CD4-positive, alpha-beta T cell treated with Interferon alpha-2 for 1 hour (primary cell): ENCODE results near the gene CDC14A.

Source experiments
- DNase-seq, 2 donors: peaks; one replicate each; pipeline ENCODE4 v3.0.0-alpha.2; 2020 to 2022

The CDC14A gene

DNA sequence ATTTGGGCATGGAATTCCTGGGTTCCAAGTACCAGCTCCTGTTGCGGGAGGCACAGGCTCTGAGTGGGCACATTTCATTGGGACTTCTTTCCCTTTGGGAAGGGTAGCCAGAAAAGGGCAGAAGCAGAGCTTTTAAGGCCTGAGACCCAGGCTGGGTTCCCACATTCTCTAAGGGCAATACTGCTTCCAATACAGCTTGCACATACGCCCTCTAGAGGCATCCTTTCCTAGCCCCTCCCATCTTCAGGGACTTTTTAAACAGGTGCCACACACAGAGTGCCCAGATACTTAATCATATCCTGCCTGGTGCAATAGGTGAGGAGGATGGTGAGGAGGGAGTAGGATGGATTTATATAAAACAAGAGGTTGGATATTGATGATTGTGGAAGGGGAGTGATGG is 191.3 kb downstream of the CDC14A start:
- DNase-seq = peak; percentile 16 to 49

GRCh38 chr1:100544791-100545190 is 192.5 kb downstream of the CDC14A start:
- no peak for DNase-seq

DNA sequence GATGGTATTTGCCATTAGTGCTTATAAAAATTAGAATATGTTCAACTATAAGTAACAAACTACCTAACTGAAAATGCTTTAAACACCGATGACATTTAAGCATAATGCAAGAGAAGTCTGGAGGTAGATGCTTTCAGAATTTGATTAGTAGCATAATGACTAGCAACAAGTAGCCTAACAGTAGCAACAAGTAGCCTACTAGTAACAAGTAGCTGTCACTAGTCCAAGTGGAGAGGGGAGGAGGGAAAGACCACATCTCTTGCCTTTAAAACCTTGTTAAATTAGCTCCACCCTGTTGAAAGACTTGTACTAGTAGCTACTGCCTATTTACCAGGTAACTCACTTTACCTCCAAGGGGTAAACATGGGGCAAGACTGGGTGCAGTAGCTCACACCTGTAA is 193.5 kb downstream of the CDC14A start:
- DNase-seq = no peak

DNA sequence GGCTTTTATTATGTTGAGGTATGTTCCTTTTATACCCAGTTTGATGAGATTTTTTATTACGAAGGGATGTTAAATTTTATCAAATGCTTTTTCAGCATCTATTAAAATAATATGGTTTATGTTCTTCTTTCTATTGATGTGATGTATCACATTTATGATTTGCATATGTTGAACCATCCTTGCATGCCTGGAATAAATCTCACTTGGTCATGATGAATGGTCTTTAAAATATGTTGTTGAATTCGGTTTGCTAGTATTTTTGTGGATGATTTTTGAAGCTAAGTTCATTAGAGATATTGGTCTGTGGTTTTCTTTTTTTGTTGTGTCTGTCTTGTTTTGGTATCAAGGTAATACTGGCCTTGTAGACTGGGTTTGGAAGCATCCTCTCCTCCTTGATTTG is 199.7 kb downstream of the CDC14A start:
- no peak for DNase-seq

GRCh38 chr1:100552922-100553321 is 200.6 kb downstream of the CDC14A start:
- DNase-seq = no peak

DNA sequence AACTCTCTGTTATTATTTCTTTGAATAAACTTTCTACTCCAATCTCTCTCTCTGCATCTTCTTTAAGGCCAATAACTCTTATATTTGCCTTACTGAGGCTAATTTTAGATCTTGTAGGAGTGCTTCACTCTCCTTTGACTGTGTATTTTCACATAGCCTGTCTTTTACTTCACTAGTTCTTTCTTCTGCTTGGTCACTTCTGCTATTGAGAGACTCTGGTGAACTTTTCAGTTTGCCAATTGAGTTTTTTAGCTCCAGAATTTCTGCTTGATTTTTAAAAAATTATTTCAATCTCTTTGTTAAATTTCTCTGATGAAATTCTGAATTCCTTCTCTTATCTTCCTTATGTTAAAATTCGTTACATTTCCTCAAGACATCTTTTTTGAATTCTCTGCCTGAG is 203.9 kb downstream of the CDC14A start:
- no peak for DNase-seq

GRCh38 chr1:100556925-100557605 is 204.8 kb downstream of the CDC14A start:
- no peak for DNase-seq

DNA sequence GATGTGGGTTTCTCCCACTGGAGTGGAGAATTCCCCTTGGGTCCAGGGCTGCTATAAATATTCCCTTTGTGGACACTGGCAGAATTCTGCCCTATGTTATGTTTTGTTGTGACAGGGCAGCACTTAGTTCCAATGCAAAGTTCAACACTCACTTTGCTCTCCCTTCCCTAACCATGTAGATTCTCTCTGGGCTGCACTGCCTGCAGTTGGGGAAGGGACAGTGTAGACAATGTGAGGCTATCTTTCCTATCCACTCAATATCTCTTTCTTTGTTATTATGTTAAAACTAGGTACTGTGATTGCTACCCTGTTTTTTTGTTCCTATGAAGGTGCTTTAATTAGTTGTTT is 205.3 kb downstream of the CDC14A start:
- no peak for DNase-seq

GRCh38 chr1:100565533-100565932 is 213.2 kb downstream of the CDC14A start:
- no peak for DNase-seq

DNA sequence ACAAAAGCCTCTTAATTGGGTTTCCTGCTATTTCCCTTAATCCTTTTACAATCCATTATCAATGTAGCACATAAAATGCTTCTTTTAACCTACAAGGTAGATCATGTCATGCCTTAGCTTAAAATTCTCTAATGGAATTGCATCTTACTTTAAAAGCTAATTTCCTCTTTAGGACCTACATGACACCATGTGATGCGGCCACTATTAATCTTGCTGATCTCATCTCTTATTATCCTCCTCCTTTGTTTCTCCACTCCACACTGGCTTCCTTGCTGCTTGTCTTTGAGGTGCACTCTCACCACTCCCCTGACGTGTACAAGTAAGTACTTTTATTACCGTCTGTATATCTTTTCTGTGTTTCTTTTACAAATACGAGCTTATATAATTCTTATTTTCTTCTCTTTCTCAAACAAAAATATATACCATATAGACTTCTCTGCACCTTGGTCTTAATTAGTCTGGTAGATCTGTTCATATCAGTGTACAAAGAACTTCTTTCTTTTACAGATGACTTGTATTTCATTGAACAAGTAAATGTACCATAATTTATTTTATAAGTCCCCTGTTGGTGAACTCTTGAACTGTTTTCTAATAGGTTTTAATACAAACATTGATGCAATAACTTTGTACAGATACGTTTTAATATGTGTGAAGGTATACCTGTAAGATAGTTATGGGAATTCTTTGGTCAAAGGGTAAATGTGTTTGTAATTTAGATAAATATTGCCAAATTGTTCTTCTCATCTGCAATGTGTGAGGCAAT is 213.8 kb downstream of the CDC14A start:
- no peak for DNase-seq

GRCh38 chr1:100567062-100567461 is 214.8 kb downstream of the CDC14A start:
- no peak for DNase-seq
